Lower lobe of right lung (tissue), 2 donors: ENCODE results near the gene PRR30. TPM values are rescaled to one million over a fixed set of nuclear protein-coding genes. Genes with fewer than 3 reads are reported as not detected.

Source experiments
- ATAC-seq, 2 donors: fragments of 200-7000 bp; cut with Tn5 transposase; one replicate each; pipeline ENCODE4 v1.9.1; 2020 to 2022; ENCODE audit warnings: mild to moderate bottlenecking in 2 of 2, moderate library complexity in 2 of 2
- DNase-seq: peaks from one replicate; pipeline ENCODE4 v3.0.0-alpha.2; 2020
- H3K27ac ChIP-seq: fragments of 200-600 bp; one replicate; pipeline ENCODE4 v1.8.0; 2022
- H3K27me3 ChIP-seq: fragments of 200-600 bp; one replicate; pipeline ENCODE4 v1.8.0; 2022; ENCODE audit warnings: low read depth
- H3K36me3 ChIP-seq: fragments of 200-600 bp; one replicate; pipeline ENCODE4 v1.8.0; 2022; ENCODE audit warnings: mild to moderate bottlenecking
- H3K4me1 ChIP-seq: fragments of 200-600 bp; one replicate; pipeline ENCODE4 v1.8.0; 2022
- H3K4me3 ChIP-seq: fragments of 200-600 bp; one replicate; pipeline ENCODE4 v1.8.0; 2022; ENCODE audit warnings: mild to moderate bottlenecking
- H3K9me3 ChIP-seq: fragments of 200-600 bp; one replicate; pipeline ENCODE4 v1.8.0; 2022
- CTCF ChIP-seq: fragments of 200-600 bp; IDR thresholded peaks from one replicate; pipeline ENCODE4 v1.8.0; 2022; ENCODE audit warnings: antibody characterized with exemption, mild to moderate bottlenecking
- intact Hi-C: fragments of 100-400 bp; cut with DNase I; formaldehyde crosslinking; loops from one replicate; pipeline ENCODE4 v1.11.0; 2022
- total RNA-seq: library from RNA; stranded (reverse); fragmentation: NEBNext Ultra II Directional; extraction: Animal tissue kit (Norgen Biotek cat#: 25700); gene quantifications from one replicate; pipeline ENCODE4 v1.2.1, GENCODE V29; 2021
- donor health status: DM: no; HTN: yes; CAD: no; lungs with severe emphysema.

Gene PRR30
- total RNA-seq, 1 donor from 2014 or later = not detected

GRCh38 chr2:27171351-27171848 is 32.2 kb upstream of the PRR30 start:
- Histone ChIP-seq H3K27ac (no peak overlapping the region), H3K27me3 (no peaks in the 10 kb centered on the region), H3K9me3 (no peaks in the 10 kb centered on the region), H3K4me1 (no peaks in the 10 kb centered on the region), H3K4me3 (no peak overlapping the region), H3K36me3 (no peaks in the 10 kb centered on the region)
- no peak for TF ChIP-seq CTCF
- intact Hi-C loops = no loop called here
- DNase-seq = no peak
- no peak for ATAC-seq

DNA sequence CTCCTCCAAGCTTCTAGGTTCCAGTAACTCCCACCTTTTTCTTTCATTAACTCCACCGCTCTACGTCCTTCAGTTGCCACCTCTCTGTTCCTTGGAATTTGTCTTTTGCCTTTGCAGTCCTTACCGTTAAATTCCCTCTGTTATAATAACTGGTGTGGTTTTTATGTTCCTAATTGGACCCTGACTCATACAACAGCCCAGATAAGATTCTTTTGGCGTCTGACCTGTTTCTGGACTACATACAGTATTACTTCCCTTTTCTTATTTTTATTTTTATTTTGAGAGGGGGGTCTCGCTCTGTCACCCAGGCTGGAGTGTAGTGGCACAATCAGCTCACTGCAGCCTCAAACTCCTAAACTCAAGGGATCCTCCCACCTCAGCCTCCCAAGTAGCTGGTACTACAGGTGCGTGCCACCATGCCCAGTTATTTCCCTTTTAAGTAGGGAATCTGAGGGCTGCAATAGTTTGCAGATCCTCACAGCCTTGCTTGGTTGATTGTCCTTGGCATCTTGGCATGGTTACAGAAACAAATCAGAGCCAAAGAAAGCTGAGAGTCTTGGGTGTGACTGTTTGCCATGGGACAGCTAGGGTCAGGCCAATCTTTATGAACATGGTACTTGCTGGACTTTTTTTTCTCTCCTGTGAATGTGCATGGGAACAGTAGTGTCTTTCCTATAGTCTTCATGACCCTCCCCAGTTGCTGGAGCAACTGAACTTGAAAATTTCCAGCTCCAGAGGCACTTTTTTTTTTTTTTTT is 31.5 kb upstream of the PRR30 start:
- no peaks in the 10 kb centered on the region for H3K27me3 ChIP-seq
- no peak for TF ChIP-seq CTCF
- ATAC-seq = no peak
- no peaks in the 10 kb centered on the region for H3K9me3 ChIP-seq
- DNase-seq = no peak
- no peak overlapping the region for H3K27ac ChIP-seq
- no peaks in the 10 kb centered on the region for H3K4me1 ChIP-seq
- H3K36me3 ChIP-seq = no peaks in the 10 kb centered on the region
- no peak overlapping the region for H3K4me3 ChIP-seq
- intact Hi-C loops = no loop called here

- intact Hi-C loops = no loop called here
- no peaks in the 10 kb centered on the region for H3K9me3 ChIP-seq
Measured at GRCh38 chr2:27164960-27165763, 26.0 kb upstream of the PRR30 start.

GRCh38 chr2:27162151-27163121 is 23.2 kb upstream of the PRR30 start:
- Histone ChIP-seq H3K9me3 (no peaks in the 10 kb centered on the region), H3K27me3 (no peaks in the 10 kb centered on the region), H3K36me3 (no peaks in the 10 kb centered on the region), H3K4me3 (no peak overlapping the region), H3K27ac (no peak overlapping the region), H3K4me1 (no peaks in the 10 kb centered on the region)
- intact Hi-C loops = no loop called here
- ATAC-seq = no peak
- no peak for DNase-seq
- TF ChIP-seq CTCF = no peak

More at GRCh38 chr2:27164960-27165763, 26.0 kb upstream of the PRR30 start:
- ATAC-seq (no peak), DNase-seq (no peak)
- no peak overlapping the region for H3K27ac ChIP-seq
- H3K4me1 ChIP-seq = no peaks in the 10 kb centered on the region
- H3K36me3 ChIP-seq = no peaks in the 10 kb centered on the region
- no peak overlapping the region for H3K4me3 ChIP-seq
- no peak for TF ChIP-seq CTCF
- no peaks in the 10 kb centered on the region for H3K27me3 ChIP-seq

- no peak overlapping the region for H3K4me3 ChIP-seq
- TF ChIP-seq CTCF = no peak
Measured at GRCh38 chr2:27160191-27160590, 21.0 kb upstream of the PRR30 start.

More at GRCh38 chr2:27160191-27160590, 21.0 kb upstream of the PRR30 start:
- ATAC-seq = no peak
- Histone ChIP-seq H3K27me3 (no peaks in the 10 kb centered on the region), H3K4me1 (no peaks in the 10 kb centered on the region), H3K27ac (no peak overlapping the region), H3K9me3 (no peaks in the 10 kb centered on the region), H3K36me3 (no peaks in the 10 kb centered on the region)
- DNase-seq = no peak
- intact Hi-C loops = no loop called here
